Measurements from ENCODE around the gene ATF1. TPM values are rescaled to one million over a fixed set of nuclear protein-coding genes. Genes with fewer than 3 reads are reported as not detected.
"Not testable (repeated sequence)": the region's sequence is repeated elsewhere in the genome, so short reads cannot be mapped to it uniquely, and the experiment has no call there.

ATF1 gene
- total RNA-seq, 6 experiments from 2014 or later, result 33.6 to 37.7 (median 34.4) TPM

DNA sequence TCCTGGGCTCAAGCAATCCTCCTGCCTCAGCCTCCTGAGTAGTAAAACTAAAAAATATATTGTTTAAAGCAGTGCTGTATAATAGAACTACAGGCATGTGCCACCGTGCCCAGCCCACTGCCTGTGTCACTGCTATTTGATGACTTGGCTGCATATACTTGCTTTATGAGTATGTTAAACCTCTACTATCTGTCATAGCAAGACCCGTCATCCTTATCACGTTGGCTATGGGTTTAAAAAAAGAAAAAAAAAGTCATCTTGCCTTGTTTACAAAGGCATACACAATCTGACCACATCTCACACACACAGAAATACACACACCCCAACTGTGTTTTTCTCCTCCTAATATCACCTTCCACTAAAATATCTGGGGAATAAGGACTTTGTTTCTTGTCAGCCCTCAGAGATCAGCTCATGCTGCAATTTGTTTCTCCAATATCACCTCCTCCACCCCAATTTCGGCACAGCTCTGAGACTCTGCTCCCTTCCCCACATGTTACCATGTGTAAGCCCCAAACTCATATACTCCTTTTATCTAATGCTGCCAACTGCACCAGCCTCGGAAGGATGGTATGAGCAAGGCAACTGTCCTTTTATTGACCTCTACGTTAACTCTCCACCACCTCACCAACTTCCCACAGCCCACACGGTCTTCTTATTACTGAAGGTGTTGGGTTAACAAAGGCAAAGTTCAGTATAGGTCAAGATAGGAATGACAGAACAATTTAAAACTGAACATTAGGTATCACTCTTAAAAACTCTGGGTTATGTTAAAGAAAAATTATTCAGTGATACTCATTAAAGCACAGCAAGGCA lies 78.0 kb downstream of the ATF1 start:
- Mint-ChIP-seq H3K36me3 (ENCODE audit: low read depth) (peaks cover 10% of the 10 kb centered on the region), H3K4me1 (ENCODE audit: low read depth) (peaks cover 7% of the 10 kb centered on the region), H3K27me3 (ENCODE audit: insufficient read depth) (peaks cover 3% of the 10 kb centered on the region; the same call in 1 of the 2 replicates), H3K27ac (no peak overlapping the region), H3K4me3 (no peak overlapping the region), H3K9me3 (peaks cover 11% of the 10 kb centered on the region)
- TF ChIP-seq CTCF (IDR thresholded peaks at IDR 0.05), result no peak
- no peak for DNase-seq

DNA sequence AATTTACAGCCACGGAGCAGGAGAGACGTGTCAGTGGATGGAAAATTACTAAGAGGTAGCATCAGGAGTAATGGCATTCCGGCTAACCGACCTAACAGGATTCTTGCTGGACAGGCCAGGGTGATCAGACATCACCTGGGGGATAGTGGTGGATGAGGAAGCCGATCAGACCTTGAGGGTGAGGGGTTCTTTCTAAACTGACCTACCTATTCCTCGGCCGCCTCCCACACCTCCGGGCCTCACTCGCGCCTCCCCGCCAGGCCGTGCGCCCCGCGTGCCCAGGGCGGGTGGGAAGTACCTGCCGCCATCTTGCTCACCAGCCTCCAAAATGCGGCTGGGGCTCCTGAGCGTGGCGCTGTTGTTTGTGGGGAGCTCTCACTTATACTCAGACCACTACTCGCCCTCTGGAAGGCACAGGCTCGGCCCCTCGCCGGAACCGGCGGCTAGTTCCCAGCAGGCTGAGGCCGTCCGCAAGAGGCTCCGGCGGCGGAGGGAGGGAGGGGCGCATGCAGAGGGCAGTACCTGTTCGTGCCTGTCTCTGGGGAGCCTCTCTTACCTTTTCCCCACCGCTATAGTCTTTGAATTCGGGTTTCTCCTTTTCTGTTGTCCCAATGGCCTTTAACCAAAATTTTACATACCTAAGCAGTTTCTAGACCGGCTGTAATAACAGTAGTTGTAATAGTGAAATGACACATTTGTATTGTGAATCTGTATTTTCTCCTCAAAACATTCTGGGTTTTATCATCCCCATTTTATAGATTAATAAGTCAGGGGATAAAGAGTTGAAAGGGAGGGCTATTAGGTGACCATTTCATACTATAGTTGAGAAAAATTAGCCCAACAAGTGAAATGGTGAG lies 79.0 kb downstream of the ATF1 start, which contains the start of gene TMPRSS12:
TMPRSS12 (plus strand) TSS at position 290 of the 857 bp plus-strand sequence; CDS start at position 329, 39 bp downstream.
- H3K27ac Mint-ChIP-seq, result no peak within 1 kb of the TSS

DNA sequence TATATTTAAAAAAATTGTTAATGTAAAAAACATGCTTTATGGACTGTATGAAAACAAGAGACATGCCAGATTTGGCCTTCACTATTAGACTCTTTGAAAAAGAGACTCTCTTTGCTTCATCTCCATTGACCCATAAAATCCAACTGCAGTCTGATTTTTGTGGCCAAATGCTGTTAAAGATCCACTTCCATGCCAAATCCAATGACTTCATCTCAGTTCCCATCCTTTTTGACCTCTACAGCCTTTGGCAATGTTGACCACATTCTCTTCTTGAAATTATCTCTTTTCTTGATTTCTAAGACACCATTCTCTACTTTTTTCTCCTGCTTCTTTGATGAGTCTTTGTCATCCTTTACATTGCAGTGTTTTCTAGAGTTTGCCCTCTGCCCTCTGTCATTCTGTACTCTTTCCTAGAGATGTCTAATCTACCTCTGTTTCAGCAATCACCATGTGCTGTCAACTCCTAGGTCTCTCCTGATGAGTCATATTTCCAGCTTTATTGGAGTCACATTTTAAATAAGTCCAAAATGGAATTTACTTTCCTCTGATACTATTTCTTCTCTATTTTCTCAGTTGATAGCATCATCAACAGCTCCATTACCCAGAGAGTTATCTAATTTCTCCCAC lies 81.2 kb downstream of the ATF1 start:
- H3K27ac Mint-ChIP-seq, result no peak overlapping the region
- peaks cover 7% of the 10 kb centered on the region for H3K4me1 Mint-ChIP-seq (ENCODE audit: low read depth)
- peaks cover 10% of the 10 kb centered on the region for H3K36me3 Mint-ChIP-seq (ENCODE audit: low read depth)
- TF ChIP-seq CTCF (IDR thresholded peaks at IDR 0.05), result no peak
- H3K27me3 Mint-ChIP-seq (ENCODE audit: insufficient read depth), result peaks cover 6% of the 10 kb centered on the region
- DNase-seq, result no peak
- peaks cover 11% of the 10 kb centered on the region for H3K9me3 Mint-ChIP-seq
- no peak overlapping the region for H3K4me3 Mint-ChIP-seq

More for the DNA sequence above, 79.0 kb downstream of the ATF1 start, which contains the start of gene TMPRSS12:
- Mint-ChIP-seq H3K9me3 (peaks cover 11% of the 10 kb centered on the region), H3K27me3 (ENCODE audit: insufficient read depth) (peaks cover 3% of the 10 kb centered on the region; the same call in 1 of the 2 replicates), H3K4me3 (no peak within 1 kb of the TSS), H3K4me1 (ENCODE audit: low read depth) (peaks cover 7% of the 10 kb centered on the region), H3K36me3 (ENCODE audit: low read depth) (peaks cover 10% of the 10 kb centered on the region)
- TF ChIP-seq CTCF (IDR thresholded peaks at IDR 0.05), result no peak
- no peak for DNase-seq

DNA sequence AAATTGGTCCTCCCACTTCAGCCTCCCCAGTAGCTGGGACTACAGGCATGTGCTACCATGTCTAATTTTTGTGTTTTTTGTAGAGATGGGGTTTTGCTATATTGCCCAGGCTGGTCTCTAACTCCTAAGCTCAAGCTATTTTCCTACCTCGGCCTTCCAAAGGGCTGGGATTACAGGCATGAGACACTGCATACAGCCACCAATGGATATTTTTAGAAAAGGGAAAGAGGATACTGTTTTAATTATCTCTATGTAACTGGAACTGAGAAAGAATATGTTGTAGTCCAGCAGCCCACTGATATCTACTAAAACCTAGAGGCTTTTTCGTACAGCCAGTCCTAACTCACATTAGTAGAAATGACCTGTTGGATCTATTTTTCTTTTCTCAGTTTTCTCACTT lies 85.1 kb downstream of the ATF1 start:
- TF ChIP-seq CTCF (IDR thresholded peaks at IDR 0.05), result no peak
- H3K9me3 Mint-ChIP-seq, result no peaks in the 10 kb centered on the region; the same call in none of the 2 replicates
- peaks cover 11% of the 10 kb centered on the region for H3K27me3 Mint-ChIP-seq (ENCODE audit: insufficient read depth)
- H3K4me3 Mint-ChIP-seq, result no peak overlapping the region
- DNase-seq, result no peak
- H3K27ac Mint-ChIP-seq, result no peak overlapping the region
- no peaks in the 10 kb centered on the region for H3K36me3 Mint-ChIP-seq (ENCODE audit: low read depth)
- peaks cover 7% of the 10 kb centered on the region for H3K4me1 Mint-ChIP-seq (ENCODE audit: low read depth)

DNA sequence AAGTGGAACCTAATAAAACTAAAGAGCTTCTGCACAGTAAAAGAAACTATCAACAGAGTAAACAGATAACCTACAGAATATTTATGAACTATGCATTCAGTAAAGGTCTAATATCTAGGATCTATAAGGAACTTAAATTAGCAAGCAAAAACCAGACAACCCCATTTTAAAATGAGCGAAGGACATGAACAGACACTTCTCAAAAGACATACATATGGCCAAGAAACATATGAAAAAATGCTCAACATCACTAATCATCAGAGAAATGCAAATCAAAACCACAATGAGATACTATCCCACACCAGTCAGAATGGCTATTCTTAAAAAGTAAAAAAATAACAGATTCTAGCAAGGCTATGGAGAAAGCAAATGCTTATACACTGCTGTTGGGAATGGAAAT lies 91.3 kb downstream of the ATF1 start:
- not testable (repeated sequence) for H3K4me3 Mint-ChIP-seq; H3K36me3 Mint-ChIP-seq (ENCODE audit: low read depth); H3K27ac Mint-ChIP-seq; H3K9me3 Mint-ChIP-seq; DNase-seq; H3K4me1 Mint-ChIP-seq (ENCODE audit: low read depth)
- H3K27me3 Mint-ChIP-seq (ENCODE audit: insufficient read depth), result peaks cover 15% of the 10 kb centered on the region

DNA sequence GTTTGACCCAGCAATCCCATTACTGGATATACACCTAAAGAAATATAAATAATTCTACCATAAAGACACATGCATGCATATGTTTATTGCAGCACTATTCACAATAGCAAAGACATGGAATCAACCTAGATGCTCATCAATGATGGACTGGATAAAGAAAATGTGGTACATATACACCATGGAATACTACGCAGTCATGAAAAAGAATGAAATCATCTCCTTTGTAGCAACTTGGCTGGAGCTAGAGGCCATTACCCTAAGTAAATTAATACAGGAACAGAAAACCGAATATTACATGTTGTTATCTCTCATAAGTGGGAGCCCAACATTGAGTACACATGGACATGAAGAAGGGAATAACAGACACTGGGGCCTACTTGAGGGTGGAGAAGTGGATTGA lies 91.8 kb downstream of the ATF1 start:
- not testable (repeated sequence) for DNase-seq; H3K4me1 Mint-ChIP-seq (ENCODE audit: low read depth); H3K27ac Mint-ChIP-seq; H3K4me3 Mint-ChIP-seq; H3K36me3 Mint-ChIP-seq (ENCODE audit: low read depth); H3K9me3 Mint-ChIP-seq
- H3K27me3 Mint-ChIP-seq (ENCODE audit: insufficient read depth), result peaks cover 15% of the 10 kb centered on the region
